DMS 273 (cell line): ENCODE data around the gene CMYA5.
A peak's percentile ranks its signal among the peaks of the same experiment; 100 is the strongest.
"Not testable (repeated sequence)": the region's sequence is repeated elsewhere in the genome, so short reads cannot be mapped to it uniquely, and the experiment has no call there.

ENCODE experiments used
- DNase-seq: peaks from one replicate; lab custom pipeline; 2025; ENCODE audit not compliant: unreplicated experiment; lab: John Stamatoyannopoulos, UW

The CMYA5 gene

DNA sequence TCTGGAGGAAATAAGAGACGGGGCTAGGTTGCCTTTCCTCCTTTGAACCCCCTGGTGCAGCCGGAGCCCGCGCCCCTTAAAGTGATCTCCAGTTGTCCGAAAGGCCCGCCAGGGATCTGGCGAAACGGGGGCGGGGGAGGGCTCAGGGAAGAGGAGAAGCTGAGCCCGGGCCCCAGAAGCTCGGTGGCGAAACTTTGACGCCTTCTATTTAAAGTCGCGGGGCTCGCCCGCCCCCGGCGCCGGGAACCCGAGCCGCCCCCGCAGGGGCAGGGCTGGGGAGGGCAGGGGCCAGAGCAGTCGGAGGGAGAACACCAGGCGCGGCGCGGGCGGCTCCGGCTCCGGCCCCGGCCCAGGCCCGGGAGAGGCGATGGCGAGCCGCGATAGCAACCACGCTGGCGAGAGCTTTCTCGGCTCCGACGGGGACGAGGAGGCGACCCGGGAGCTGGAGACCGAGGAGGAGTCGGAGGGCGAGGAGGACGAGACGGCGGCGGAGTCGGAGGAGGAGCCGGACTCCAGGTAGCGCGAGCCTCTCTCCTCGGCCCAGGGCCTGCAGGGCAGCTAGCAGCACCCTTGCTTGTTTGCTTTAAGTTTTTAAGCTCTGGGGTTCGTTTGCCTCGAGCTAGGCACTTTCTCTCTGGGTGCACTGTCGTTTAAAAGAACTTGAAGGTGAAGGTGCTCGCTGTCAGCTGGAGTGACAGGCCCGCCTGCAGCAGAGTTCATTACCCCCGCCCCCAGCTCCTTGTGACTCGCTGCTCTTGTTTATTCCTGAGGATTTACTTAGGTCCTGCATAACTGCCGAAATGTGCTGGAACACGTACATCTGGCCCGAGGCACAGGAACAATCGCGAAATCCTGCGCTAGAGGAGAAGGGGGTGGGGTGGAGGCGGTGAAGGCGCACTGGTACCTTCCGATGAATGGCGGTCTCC, at the start of gene CMYA5:
Gene CMYA5, plus strand, starts transcription at position 296 of the 926 bp plus-strand sequence. Its CDS starts 72 bp downstream, at position 368.
- peak; percentile 29 for DNase-seq

DNA sequence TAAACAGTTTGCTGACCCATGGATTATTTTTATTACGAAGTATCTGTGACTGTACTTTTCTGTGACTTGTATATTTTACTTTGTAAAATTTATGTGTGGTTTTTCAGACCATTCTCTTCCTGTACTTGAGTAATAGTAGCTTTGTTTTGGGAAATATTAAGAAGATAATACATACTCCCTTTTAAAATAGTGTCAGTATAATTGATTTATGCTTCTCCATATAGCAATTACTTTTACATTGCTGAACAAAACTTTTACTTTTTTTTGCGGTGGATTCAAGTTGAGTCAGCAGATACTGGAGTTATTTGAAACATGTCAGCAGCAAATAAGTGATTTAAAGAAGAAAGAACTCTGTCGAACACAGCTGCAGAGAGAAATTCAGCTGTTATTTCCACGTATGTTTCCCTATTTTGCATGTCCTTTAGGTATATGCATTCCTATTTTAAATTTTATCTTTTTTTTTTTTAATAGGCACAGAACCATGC, 49.0 kb upstream of the CMYA5 start:
- no peak for DNase-seq

DNA sequence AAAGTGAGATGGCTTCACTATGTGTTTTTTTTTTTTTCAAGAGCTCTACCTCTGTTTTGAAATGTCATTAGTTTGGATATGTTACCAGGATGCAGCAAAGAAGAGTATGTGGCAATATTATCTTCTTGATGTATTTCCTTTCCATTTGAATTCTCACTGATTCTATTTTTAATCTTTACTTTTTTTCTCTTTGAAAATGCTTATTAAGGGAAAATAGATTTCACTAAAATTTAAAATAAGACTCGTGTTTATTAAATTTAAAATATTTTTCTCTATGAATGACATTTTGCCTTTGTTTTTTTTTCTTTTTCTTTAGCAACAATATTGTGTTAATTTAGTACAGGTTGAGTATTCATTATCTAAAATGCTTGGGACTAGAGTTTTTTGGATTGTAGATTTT, 48.2 kb upstream of the CMYA5 start:
- DNase-seq, result no peak

DNA sequence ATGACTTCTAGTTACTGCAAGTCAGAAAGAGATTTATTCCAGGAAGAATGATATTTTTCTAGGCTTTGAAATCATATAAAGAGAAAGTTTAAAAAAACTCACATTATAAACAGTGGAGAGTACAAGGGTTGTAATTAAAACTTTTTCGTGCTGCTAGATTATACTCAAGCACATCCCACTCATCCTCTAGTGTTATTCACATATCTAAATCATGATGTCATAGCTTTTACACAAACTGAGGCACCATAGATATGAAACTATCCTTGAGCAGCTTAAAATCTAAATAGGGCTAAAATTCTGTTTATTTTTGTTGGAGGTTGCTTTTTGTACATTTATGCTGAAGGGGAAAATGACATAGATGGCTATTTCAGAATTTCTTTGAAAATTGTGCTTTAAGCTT, 47.4 kb upstream of the CMYA5 start:
- DNase-seq, result no peak

DNA sequence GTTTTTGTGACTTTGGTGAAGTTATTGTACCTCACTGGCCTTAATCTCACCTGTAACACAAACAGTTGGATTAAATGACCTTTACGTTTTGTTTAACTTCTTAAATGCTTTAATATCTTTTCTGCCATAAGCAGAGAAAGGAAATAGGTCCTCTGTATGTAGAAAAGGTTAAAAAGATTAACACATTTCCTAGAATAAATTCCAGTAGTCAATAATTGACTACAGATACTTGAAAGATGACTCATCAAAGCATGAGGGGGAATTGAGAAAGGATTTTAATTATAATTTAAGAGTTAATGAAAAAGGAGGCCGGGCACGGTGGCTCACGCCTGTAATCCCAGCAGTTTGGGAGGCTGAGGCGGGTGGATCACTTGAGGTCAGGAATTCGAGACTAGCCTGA, 35.8 kb upstream of the CMYA5 start:
- DNase-seq, result no peak

DNA sequence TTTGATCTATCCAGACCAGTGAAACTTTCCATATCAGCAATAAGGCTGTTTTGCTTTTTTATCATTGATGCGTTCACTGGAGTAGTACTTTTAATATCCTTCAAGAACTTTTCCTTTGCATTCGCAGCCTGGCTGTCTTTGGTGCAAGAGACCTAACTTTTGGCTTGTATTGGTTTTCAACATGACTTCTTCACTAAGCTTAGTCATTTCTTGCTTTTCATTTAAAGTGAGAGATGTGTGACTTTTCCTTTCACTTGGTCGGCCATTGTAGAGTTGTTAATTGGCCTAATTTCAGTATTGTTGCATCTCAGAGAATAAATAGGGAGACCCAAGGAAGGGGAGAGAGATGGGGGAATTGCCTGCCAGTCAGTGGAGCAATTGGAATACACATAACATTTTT, 26.4 kb upstream of the CMYA5 start:
- DNase-seq, result no peak

DNA sequence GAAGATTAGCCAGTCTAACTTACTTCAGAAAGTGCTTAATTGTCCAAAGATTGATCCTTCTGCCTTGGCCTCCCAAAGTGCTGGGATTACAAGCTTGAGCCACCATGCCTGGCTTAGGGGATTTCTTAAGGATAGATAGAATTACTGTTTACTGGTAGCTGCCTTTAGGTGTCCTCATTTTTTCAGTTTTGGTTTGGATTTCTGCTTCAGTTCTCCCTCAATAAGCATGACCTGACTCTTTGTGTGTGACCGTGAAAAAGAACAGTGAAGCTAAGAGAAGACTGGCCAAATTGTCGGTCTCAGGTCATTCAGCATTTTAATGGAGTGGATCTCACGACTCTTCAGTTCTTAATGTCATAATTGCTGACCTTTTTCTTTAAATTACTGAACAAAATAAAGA, 22.9 kb upstream of the CMYA5 start:
- DNase-seq, result no peak

DNA sequence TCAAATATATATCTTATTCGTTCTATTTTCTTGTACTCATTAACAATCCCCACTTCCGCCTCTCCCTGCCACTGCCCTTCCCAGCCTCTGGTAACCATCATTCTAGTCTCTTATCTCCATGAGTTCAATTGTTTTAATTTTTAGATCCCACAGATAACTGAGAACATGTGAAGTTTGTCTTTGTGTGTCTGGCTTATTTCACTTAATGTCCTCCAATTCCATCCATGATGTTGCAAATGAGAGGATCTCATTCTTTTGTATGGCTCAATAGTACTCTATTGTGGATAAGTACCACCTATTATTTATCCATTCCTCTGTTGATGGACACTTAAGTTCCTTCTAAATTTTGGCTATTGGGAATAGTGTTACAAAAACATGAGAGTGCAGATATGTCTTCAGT, 17.2 kb upstream of the CMYA5 start:
- no peak for DNase-seq

DNA sequence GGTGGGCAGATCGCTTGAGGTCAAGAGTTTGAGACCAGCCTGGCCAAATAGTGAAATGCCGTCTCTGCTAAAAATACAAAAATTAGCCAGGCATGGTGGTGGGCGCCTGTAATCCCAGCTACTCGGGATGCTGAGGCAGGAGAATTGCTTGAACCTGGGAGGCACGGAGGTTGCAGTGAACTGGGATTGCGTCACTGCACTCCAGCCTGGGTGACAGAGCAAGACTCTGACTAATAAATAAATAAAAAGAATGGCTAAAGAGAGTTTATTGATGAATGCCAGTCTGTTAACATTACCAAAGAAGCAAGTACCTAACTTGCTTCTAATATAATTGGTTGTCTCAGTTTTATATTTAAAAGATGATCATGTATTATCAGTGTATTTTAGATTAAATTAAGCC, 13.3 kb upstream of the CMYA5 start:
- not testable (repeated sequence) for DNase-seq

DNA sequence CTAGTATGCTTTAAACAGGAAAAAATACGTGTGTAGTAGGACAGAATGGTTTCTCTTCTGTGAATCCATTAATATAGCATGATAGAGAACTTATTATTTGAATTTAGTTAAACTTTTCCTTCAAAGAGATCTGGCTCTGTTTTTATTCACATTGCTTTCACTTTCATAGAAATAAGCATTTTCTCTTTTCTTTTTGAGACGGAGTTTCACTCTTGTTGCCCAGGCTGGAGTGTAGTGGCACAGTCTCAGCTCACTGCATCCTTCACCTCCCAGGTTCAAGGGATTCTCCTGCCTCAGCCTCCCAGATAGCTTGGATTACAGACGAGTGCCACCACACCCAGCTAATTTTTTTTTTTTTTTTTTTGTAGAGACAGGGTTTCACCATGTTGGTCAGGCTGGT, 7.5 kb upstream of the CMYA5 start:
- DNase-seq, result not testable (repeated sequence)

DNA sequence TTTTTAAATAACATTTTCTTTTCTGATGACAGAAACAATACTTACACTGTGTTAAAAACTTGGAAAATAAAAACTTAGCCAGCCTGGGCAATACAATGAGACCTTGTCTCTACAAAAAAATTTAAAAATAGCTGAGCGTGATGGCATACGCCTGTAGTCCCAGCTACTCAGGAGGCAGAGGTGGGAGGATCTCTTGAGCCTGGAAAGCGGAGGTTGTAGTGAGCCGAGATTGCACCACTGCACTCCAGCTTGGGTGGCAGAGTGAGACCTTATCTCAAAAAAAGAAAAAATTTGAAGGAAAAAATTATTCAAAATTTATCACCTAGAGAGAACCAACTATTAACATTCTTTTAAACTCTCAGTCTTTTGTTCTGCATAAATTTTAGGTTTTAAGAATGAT, 4.9 kb upstream of the CMYA5 start:
- DNase-seq, result no peak

DNA sequence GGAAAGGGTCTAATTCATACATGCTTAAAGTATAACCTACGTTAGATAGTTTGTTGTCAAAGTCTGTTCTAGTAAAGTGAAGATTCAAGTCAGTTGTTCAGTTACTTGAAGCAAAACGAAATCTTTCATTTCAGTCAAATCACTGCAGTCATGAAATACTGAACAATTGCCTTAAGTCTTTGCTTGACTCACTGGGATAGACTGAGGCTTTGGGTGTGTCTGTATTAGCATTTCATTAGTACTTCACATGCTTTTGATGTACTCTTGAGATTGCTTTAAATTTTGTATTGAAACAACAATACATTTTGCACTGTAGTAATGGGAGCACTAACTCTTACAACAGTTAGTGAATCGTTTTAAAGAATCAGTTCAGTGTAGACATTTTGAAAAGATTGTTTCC, 4.0 kb upstream of the CMYA5 start:
- DNase-seq, result no peak

DNA sequence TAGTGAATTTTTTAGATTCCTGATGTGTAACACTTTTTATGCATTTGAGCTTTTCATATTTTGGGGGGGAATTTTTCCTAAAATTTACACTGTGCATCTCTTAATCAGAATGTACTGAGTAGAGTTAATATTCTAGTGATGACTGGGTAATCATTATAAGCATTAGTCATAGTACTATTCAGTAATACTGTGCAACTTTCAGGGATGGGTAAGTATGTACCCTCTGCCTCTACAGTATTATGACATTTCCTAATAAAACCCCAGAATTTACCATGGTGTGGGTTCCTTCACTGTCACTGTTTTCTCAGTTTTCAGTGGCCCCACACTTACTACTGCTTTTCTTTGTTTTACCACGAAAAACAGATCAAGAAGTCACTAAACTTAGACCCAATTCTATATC, 2.8 kb upstream of the CMYA5 start:
- no peak for DNase-seq

DNA sequence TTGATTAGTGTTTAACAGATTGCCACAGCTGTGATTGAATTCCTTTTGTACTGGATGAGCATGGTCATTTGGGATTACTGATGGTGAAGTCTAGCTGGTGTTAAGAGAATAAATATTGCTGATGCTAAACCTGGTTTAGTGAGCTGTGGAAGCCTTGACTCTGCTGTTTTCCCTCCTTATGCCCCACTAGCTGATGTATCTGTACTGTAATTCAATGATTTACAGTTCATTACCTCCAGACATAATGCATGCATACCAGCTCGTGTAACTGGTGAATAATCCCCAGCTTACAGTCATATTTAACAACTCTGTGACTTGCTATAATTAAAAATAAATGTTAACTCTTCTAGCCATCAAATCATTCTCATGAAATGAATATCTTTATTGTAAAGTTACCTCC, 1.7 kb upstream of the CMYA5 start:
- DNase-seq, result no peak

DNA sequence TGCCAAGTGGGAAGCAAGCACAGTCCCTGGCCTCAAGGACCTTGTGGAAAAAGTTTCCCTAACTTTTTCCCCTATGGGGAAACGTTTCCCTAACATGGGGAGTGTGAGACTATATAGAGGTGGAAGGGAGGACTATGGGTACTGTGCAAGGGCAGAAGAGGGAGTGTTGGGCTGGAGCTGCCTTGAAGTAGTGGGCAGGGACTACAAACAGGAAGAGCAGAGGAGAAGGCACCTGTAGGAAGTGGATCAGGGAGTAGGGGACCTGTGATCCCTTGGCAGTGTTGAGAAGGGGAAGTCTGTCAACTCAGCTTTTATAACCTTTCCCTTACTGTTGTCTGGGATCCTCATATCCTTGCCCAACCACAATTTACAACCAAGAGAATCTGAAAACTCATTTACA, 1.4 kb downstream of the CMYA5 start:
- no peak for DNase-seq

DNA sequence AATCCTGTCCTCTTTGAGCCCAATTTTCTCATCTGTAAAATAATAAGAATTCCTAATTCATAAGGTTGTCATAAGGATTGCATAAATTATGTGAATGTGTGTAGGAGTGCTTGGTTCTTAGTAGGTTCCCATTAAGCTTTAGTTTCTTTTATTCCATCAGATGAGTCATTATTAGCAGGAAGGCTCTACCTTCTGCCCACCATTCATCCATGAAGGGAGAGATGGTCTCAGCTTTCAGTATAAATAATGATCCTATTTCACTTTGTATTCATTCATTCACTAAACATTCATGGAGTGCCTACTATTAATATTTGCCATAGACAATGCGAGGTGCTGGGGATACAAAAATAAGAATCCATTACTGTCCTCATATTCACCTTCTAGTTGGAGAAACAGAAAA, 3.0 kb downstream of the CMYA5 start:
- DNase-seq, result peak; percentile 8

DNA sequence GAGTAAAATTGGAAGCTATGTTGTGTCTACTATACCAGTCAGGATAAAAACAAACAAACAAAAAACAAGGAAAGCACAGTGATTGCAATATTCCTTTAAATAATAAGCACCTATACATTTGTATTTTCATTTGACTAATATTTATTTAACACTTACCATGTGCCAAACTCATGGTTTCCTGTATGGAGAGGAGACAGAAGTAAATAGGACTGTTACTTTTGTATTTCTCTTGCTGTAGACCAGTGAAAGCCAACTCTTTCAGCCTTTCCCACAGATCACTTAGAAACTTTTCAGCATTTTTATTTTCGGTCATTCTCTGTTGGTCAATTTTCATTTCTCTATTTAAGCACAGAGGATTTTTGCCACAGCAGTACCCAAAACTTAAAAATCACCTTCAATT, 4.5 kb downstream of the CMYA5 start:
- DNase-seq, result no peak

DNA sequence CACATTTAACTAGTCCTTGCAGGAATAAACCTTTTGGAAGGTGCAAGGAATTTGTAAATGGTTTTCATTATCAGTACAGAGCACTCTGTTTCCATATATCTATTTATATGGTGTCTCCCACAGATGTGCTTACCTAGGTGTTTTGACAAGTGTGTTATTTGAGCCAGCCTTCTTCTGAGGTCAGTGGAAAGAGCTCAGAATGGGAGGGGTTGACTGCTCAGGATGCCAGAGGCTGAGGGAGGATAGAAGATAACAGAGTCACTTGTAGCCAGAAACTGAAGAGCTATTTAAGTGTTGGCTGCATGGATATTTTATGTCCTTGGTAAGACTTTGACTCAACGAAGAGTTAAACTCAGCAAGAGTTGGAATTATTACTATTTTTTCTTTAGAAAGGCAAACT, 5.0 kb downstream of the CMYA5 start:
- peak; percentile 10 for DNase-seq

DNA sequence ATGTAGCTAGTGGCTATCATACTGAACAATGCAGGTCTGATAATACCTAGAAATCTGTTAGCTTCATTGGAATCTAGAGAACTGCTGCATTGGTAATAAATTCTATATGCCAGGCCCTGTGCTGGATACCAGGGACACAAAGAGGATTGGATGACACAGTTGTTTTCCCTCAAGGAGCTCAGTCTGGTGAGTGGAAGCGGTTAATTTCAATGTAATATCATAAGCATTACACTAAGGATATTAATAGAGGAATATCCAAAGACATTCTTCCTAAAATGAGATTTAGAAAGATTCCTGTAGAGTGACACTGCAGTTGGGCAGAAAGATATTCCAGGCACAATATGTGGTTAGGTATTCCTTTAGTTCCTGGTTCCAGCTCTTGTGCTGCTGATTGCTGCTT, 5.9 kb downstream of the CMYA5 start:
- no peak for DNase-seq

DNA sequence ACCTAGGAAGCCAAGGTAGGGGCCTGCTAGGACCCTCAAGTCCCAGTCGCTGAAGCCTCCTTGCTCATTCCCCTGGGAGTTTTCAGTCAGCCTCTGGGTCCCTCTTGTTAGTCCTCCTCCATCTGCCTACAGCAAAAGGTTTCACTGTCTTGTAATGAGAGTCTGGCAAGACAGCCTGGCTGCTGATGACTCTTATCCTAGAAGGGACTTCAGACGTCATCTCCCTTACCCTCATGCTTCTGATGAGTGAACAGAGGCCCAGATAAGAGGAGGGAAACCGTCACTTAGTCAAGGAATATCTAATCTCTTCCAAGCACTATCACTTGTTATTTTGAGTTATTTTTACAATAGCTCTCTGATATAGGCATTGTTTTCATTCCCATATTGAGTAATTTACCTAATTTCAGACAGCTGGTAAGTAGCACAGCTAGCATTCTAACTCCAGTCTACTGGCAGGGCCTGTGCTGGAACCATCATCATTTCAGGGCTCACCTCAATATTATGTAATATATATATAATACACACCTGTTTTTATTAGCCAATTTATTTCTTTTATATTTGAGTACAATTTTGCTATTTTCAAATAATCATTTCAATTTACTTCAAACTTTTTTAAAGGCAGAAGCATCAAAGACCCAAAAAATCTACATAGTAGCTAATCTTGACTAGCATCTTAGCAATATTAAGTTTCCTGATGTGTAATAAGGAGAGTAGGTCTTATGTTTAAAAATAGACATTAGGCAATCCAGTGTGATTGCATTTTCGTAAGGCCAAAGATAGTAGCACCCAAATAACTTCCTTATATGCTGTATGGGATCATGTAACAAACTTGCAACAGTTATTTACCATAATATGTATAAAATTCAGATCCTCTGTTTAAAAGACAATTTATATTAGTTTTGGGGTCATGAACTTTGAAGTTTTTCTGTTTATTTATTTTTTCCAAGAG, 7.9 kb downstream of the CMYA5 start:
- DNase-seq, result no peak

DNA sequence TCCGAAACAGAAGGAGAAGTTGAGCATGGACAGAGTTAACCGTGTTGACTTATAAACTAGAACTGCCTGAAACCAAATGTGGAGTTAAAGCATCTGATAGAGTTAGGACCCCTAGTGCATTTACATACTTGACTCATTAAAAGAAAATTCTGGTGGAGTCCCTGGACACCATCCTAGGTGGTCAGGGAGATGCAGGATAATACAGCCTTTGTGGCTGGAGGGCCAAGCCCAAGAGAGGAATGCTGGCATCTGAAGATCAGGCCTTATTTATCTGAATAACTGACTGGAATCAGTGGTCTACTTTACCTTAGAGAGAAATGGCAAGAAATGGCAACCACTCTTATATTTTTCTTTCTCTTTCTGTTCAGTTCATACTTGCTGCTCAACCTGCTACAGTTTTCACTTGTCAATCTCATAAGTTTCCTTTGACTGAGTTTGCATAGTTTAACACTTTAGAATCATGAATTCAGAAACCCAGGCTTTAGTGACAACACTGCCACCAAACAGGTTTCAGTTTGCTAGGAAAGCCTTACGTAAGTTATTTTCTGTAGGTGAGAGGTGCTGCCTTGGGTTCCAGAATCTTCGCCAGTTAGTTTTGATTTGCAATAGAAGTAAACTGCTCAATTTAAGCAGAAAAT, 10.2 kb downstream of the CMYA5 start:
- DNase-seq, result no peak
